Measurements from ENCODE around the gene TAS2R38.

TAS2R38 gene

DNA sequence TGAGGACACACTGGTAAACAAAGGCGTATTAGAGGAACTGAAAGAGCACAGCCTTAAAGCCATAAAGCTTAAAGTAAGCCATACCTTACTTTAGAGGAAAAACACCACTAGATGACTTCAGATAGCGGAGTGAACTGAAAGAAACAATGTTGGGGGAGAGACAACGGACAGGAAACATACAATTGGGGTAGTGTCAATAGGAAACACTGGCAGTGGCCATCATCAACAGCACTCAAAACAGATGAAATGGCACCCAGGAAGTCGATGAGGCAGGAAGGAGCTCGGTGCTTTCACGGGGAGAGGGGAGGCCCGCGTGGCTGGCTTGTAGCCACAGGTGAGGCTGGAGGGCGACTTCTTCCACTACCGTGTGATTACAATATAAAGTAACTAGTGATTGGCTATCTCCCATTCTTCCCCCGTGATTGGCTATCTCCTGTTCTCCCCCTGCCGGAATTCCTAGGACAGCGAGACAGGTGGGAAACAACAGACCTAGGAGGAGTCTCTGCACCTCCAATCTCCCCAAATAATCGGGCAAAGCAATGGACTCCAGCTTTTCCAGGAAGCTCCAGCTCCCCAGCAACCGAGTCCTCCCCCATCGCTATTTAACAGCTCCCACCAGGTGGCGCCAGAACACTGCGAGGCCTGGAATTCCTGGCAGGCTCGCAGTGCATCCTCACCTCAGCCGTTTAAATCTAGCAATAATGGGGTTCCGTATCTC lies 2.4 kb upstream of the TAS2R38 start:
- peak; percentile 22 for DNase-seq

DNA sequence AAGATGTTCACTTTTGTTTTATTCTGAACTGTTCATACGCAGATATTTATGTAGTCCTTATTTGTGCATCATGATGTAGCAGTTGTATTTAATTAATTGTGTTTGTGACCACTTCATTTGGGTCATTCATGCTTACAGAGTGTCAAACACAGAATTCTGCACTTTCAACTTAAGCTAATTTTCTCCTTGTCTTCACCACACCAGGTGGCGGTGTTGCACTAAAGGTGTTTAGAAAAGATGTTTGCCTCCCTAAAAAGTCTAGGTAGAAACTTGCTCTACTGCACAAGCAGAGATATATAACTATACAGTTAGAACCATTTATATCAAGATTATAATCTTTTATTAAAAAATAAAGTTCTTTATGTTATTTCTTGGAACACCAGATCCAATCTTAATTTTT lies 1.3 kb upstream of the TAS2R38 start:
- no peak for DNase-seq

- no peak for DNase-seq
These were observed 12.7 kb downstream of the TAS2R38 start for GRCh38 chr7:141960687-141961422.

- no peak for DNase-seq
These were observed 17.5 kb downstream of the TAS2R38 start for GRCh38 chr7:141956084-141956483.

GRCh38 chr7:141954334-141954733 lies 19.2 kb downstream of the TAS2R38 start:
- DNase-seq: no peak

DNA sequence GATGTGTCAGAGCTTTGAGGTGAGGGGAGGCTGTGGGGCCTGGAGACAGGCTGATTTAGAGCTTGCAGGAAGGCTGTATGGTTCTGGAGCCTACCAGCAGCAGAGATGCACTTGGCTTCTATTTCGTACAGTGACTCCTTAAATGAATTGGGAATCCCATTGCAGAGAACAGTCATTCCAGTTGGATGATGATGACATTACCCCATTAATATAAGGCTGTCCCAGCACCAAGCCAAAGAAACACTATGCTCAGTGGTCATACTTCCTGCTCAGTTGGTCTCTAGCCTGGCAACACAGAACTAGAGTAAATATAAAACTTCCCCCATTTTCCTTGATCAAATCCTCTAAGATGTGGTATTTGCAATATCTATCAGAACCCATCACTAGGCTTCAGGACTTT lies 21.1 kb downstream of the TAS2R38 start:
- no peak for DNase-seq

DNA sequence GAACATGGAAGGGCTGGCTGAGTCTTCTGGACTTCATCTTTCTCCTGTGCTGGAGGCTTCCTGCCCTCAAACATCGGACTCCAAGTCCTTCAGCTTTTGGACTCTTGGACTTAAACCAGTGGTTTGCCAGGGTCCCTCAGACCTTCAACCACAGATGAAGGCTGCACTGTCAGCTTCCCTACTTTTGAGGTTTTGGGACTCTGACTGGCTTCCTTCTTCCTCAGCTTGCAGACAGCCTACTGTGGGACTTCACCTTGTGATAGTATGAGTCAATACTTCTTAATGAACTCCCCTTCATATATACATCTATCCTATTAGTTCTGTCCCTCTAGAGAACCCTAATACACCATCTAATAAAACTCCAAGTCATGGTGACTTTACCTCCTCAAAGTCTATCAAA lies 22.8 kb downstream of the TAS2R38 start:
- no peak for DNase-seq

DNA sequence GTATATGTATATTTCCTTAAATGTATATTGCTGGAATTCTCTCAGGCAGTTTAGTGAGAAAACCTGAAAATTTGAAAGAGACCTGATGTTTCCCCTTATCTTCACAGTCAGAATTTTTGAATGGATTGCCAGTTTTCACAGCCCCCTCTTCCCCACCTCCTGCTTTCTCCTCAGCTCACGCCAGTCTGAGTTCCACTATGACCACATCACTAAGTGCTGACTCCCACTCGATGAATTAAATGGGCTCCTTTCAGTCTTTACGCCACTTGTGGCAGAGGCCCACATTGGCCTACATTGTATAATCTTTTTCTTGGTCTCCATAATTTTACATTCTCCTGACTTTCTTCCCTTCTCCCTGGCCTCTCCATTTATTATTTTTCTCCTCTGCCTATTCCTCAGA lies 23.7 kb downstream of the TAS2R38 start:
- DNase-seq: no peak

DNA sequence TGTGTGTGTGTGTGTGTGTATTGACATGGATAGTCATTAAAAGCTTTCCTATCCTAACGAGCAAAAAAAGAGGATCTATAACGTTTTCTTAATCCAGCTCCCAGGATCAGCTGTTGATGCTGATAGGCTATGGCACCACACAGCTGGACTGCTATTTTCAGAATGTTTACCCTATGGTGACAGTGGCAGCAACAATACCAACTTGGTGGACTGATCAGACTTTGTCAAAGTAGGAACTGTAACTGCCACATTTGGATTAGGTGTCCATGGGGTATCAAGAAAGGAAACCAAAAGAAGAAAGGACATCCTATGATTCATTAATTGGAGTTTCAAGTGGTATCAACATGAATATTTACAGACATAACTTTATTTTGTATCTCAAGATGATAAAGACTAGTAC lies 24.1 kb downstream of the TAS2R38 start:
- no peak for DNase-seq

GRCh38 chr7:141949021-141949420 lies 24.6 kb downstream of the TAS2R38 start:
- DNase-seq: no peak

- DNase-seq: no peak
These were observed 26.8 kb downstream of the TAS2R38 start, which contains the start of gene CLEC5A for GRCh38 chr7:141946796-141947195. Gene CLEC5A, minus strand, starts transcription at chr7:141946974. Its CDS starts 682 bp downstream, at chr7:141946292.

- DNase-seq: no peak
These were observed 28.2 kb downstream of the TAS2R38 start for GRCh38 chr7:141945356-141945755.

GRCh38 chr7:141944811-141945210 lies 28.8 kb downstream of the TAS2R38 start:
- DNase-seq: no peak

GRCh38 chr7:141943846-141944245 lies 29.7 kb downstream of the TAS2R38 start:
- no peak for DNase-seq

DNA sequence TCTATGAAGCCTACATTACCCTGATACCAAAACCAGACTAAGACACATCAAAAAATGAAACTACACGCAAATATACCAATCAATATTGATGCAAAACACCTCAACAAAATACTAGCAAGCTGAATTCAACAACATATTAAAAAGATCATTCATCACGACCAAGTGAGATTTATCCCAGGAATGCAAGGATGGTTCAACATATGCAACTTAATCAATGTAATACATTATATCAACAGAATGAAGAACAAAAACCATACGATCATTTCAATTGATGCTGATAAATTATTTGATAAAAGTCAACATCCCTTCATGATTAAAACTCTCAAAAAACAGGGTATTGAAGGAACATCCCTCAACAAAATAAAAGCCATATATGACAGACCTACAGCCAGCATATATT lies 32.5 kb downstream of the TAS2R38 start:
- no peak for DNase-seq

GRCh38 chr7:141930211-141930610 lies 43.4 kb downstream of the TAS2R38 start:
- no peak for DNase-seq

GRCh38 chr7:141928845-141929195 lies 44.8 kb downstream of the TAS2R38 start:
- DNase-seq: no peak

GRCh38 chr7:141928146-141928844 lies 45.3 kb downstream of the TAS2R38 start:
- DNase-seq: no peak

All from DMS 273 treated with DMSO at 0.1 percent for 48 hours (cell line).